H1 (cell line): ENCODE data around the gene BOLA1.

ENCODE experiments used
- E2F6 ChIP-seq: IDR thresholded peaks from 2 replicates; pipeline ENCODE4 v1.6.1; 2012; ENCODE audit warnings: inconsistent platforms
- EZH2 ChIP-seq: fragments of 200-600 bp; sonication (generic); IDR thresholded peaks from 2 replicates; pipeline ENCODE4 v1.7.1; 2012; ENCODE audit warnings: low read depth, mild to moderate bottlenecking, moderate library complexity, low read length, inconsistent platforms; ENCODE audit not compliant: severe bottlenecking
- TF ChIP-seq, protein P1 (sequence below): IDR thresholded peaks from 2 replicates; pipeline ENCODE4 v1.6.1; 2011; ENCODE audit warnings: low read depth, mild to moderate bottlenecking, low read length; ENCODE audit not compliant: insufficient read depth

DNA sequence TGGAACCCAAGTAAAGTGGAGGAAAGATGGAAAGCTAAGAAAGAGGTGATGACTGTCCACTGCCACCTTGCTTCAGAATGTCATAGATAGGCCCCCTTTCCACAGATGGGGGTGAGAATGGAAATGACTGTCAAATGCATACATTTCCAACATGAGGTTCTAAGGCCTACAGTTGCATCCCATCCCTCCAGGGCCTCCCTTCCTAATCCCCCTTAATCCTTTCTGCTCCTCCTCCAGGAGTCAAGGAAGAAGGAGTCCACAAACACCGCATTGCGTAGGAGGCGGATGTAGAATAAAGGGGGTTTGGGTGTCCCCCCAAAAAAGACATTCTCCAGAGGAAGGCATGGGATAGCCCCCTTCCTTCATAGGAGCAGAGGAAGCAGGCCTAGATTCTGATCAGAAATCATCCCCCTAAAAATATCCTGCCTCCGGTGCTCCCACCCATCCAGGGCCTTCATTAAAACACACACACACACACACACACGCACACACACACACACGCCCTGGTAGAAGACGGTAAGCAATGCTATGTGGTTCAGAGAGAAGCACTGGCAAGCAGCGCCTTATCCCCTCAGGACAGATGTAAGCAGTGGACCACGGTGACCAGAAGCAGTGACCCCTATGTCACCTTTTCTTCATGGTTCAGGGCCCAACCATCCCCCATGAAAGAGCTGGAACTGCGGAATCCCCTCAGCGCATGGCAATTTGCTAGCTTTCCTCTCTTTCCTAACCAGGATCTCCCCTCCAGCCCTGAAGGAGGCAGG is 16.2 kb downstream of the BOLA1 start:
- TF ChIP-seq E2F6 (no peak), EZH2 (no peak)
- TF ChIP-seq, protein P1, sequence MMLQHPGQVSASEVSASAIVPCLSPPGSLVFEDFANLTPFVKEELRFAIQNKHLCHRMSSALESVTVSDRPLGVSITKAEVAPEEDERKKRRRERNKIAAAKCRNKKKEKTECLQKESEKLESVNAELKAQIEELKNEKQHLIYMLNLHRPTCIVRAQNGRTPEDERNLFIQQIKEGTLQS: no peak
